GM21528 (cell line): ENCODE data around the gene HLA-DQA1.
A peak's percentile ranks its signal among the peaks of the same experiment; 100 is the strongest.
"Not testable (repeated sequence)": the region's sequence is repeated elsewhere in the genome, so short reads cannot be mapped to it uniquely, and the experiment has no call there.

ENCODE experiments used
- ATAC-seq: cut with Tn5 transposase; IDR thresholded peaks from one replicate; pipeline ENCODE4 v1.9.1; 2021; ENCODE audit warnings: mild to moderate bottlenecking, moderate library complexity; ENCODE audit not compliant: unreplicated experiment, low FRiP score

The HLA-DQA1 gene

DNA sequence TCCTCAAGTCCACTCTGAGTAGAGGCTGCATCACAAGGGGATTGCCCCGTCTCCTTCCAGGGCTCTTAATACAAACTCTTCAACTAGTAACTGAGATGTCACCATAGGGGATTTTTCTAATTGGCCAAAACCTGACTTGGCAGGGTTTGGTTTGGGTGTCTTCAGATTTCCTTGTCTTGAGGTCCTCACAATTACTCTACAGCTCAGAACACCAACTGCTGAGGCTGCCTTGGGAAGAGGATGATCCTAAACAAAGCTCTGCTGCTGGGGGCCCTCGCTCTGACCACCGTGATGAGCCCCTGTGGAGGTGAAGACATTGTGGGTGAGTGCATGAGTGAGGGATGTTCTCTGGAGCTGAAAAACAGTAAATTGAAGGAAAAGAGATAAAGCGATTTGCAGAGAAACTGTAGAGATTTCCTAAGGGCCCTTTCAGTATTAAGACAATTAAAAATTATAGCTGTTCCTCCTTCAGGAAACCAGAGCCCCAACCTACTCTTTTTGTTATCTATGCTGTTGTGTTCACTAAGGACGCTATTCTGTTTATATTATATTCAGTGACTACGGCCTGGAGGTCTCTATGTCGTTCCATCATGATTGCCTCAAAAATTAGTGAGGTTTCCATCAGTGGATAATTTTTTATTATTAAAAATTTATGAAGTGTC lies at the start of gene HLA-DQA1:
HLA-DQA1 (plus strand) TSS at position 188 of the 662 bp plus-strand sequence; CDS start at position 241, 53 bp downstream.
- peak; percentile 66 for ATAC-seq

DNA sequence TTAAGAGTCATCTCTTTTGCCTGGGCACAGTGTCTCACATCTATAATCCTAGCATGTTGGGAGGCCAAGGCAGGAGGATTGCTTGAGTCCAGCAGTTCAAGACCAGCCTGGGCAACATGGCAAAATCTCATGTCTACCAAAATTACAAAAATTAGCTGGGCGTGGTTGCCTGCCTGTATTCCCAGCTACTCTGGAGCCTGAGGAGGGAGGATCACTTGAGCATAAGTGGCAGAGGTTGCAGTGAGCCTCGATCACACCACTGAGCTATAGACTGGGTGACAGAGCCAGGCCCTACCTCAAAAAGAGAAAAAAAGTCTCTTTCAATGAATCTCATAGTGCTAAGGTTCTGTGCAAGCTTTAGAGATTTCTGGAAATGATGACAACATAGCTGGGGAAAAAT lies 49.0 kb upstream of the HLA-DQA1 start:
- no peak for ATAC-seq

DNA sequence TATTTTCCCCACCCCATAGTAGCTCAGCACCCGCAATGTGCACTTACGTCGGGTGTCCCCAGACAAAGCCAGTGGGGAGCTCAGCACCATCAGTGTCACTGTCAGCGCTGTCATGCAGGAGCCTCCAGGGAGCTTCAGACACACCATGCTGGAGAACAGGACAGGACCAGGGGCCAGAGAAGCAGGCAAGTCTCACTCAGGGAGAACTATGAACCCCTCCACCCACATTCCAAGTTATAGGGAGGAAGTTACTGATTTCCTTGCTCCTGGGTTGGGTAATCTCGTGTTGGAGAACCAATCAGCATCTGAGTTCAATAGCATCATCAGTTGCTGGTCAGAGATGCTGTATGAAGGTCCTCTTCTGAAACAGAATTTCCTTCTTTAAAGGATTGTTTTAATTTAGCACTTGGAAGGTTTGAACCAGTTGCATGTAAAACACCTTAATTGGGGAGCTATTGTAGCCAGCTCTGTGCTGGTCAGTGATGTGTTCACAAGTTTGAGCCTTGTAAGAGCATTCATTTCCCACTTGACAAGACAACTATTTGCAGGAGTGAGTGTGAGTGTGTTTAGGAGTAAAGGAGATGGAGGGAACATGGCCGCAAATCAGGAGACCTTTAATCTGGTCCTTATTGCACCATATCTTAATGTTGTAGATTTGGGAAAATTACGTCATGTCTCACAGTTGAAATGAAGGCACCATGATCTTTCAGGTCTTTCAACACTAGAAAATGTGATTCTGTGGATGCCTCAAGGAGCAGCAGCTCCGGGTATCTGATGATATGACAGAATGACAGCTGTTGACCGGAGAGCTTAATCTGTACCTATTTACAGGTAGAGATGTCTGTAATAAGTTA lies 47.4 kb upstream of the HLA-DQA1 start, which contains the start of gene HLA-DRB1:
HLA-DRB1 (minus strand) TSS at position 253 of the 854 bp plus-strand sequence; CDS start at position 147, 106 bp downstream.
- peak; percentile 92 for ATAC-seq

DNA sequence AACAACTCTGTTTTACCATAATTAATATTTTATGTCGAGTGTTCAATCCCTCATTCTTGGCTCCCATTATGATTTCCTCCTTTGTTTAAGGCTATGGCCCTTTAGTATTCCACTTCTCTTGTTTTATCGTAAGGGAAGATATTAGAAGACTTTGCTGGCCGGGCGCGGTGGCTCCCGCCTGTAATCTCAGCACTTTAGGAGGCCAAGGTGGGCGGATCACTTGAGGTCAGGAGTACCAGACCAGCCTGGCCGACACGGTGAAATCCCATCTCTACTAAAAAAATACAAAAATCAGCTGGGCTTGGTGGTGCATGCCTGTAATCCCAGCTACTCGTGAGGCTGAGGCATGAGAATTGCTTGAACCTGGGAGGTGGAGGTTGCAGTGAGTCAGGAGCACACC lies 46.5 kb upstream of the HLA-DQA1 start:
- ATAC-seq = not testable (repeated sequence)

DNA sequence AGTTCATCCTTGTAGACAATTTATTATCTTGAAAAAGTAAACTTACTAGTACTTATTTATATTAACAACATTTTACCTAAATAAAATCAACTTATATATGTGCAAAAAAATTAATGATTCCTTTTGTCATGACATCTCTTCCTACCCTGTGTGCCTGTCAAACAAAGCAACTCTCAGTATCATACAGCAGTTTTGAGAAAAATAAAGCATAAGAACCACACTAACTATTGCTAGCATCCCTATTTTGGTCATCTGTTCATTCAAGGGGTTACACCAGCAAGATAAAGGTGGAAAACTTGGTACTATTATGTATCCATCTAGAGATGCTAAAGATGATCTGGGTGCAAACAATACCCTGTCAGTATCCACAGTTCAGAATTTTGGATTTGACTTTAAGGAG lies 40.2 kb upstream of the HLA-DQA1 start:
- ATAC-seq = no peak

DNA sequence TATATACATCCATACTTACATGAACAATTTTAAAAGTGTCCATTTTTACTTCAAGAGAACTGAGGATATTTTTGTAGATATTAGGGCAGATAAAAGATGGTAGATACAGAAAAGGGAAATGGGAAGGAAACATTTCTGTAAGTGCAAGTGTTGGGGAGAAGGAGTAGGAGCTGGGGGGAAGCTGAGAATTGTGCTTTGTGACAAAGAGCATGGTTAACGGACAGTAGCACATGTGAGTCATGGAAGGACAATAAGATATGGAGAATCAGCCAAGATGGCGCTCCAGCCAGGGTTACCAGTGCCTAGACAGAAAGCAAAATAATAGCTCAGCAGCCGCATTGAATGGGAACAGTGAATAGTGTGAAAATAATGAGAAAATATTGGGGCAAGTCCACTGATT lies 34.8 kb upstream of the HLA-DQA1 start:
- ATAC-seq = no peak

DNA sequence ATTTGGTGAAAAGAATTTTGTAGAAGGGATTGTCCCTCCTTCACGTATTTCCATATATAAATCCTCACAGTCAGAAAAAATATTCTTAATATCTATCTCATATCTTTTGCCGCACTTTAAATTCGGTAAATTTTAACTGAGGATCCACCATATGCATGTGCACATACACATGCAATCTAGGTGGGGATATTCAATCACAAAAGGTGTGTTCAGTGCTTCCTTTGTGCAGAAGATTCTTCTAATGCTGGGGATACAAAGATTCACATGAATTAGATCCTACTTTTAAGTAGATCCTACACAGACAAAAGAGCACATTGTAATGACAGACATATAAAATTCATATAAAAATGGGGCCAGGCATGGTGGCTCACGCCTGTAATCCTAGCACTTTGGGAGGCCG lies 34.0 kb upstream of the HLA-DQA1 start:
- ATAC-seq = no peak

DNA sequence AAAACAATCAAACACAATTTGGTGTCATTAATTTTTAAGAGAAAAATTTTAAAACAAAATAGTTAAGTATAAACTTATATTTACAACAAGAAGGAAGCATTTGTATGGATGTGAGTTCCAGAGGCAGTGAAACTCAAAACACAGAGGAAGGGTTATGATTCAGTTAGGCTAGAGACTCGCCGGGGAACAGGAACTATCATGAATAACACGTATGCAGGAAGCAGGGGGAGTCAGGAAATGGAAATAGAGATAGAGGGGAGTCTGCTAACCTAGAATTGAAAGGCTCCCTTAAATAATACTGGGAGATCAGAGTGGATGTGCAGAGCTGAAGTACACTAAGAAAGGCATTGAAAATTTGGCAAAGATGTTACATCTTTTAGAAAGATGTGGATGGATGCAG lies 33.3 kb upstream of the HLA-DQA1 start:
- ATAC-seq = no peak

DNA sequence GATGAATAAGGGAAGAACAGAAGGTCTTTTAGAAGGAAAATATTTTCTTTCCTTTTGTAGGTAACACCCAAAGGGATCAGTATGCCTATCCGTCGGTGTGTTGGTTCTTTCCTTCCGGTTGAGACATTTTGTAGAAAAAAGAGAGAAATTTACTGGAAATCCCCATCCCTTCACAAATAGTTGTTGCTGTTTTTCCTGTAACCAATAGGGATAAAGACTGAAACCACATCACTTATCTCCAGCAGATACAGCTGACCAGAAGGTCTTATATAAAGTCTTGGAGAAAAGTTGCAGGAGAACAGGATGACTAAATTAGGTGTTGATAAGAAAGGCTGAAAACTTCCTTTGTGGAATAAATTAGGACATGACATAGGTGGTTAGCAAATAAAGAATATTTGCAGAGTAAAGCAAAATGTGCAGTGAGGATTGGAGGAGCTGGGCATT lies 32.8 kb upstream of the HLA-DQA1 start:
- no peak for ATAC-seq

DNA sequence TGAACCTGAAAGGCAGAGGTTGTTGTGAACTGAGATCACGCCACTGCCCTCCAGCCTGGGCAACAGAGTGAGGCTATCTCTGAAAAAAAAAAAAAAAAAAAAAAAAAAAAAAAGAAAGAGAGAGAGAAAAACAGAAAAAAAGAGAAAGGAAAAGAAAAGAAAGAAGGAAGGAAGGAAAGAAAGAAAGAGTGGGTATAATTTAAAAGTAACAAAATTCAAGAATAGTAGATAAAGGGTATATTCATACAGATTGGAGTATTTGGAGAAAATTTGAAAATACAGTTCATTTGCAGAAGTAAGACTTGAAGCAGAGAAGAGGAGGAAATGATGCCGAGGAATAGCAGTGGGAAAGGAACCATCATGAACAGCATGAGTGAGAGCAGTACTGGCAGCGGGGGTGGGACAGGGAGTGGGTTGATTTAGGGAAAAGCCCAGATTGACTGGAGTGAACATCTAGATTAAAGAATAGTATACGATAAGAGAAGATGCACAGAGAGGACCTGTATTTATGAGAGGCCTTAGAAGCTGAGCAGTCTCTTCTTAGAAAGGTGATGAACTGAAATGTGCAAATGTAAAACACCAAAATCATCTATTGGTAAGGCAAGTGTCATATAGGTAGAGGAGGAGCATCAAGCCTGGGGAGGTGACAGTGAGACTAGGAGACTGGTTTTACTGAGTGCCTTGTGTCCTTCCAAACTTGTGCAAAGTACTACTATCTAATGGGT lies 29.8 kb upstream of the HLA-DQA1 start:
- no peak for ATAC-seq

DNA sequence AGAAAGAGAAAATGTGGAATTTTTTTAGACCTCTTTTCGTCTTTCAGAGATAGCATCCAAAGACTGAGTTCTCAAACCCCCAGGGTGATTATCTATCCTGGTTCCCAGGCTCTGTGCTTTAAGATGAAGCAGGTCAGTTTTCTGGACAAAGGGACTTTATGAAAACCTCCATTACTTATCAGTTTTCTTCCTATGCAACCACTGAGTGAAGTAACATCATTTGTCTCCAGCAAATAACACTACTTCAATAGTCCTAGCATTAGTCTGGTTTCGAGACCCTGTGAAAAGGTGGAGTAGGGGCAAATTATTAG lies 29.3 kb upstream of the HLA-DQA1 start:
- ATAC-seq = no peak

DNA sequence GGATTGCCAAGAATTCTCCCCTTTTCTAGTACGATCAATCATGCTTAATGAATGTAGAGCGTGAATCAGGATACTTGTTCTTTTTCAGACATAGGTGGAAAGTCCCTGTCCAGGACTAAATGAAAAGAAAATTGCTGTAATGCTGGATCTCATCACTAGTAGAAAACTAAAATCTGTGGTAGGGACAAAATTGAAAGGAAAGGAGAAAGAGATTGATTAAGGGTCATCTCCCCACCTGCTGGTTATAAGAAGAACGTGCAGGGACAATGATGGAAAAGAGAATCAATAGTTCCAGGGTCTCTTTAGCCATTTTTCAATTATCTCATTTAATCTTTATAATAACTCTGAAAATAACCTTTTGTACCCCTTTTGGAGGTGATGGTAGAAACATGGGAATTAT lies 28.8 kb upstream of the HLA-DQA1 start:
- no peak for ATAC-seq

DNA sequence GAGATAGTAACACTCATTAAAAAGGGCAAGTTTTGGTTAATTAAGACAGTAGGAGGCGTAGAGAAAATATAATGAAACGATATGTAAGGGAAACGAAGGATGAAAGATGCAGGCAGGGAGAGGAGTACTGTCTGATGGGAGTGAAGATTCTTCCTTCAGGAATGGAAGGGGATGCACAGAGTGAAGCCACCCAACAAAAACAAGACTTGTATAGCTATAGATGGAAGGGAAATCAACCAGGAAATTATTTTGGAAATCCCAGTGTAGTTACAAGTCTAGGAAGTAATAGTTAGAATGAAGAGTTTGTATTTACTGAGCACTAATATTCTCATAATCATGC lies 27.8 kb upstream of the HLA-DQA1 start:
- ATAC-seq = peak; percentile 6

DNA sequence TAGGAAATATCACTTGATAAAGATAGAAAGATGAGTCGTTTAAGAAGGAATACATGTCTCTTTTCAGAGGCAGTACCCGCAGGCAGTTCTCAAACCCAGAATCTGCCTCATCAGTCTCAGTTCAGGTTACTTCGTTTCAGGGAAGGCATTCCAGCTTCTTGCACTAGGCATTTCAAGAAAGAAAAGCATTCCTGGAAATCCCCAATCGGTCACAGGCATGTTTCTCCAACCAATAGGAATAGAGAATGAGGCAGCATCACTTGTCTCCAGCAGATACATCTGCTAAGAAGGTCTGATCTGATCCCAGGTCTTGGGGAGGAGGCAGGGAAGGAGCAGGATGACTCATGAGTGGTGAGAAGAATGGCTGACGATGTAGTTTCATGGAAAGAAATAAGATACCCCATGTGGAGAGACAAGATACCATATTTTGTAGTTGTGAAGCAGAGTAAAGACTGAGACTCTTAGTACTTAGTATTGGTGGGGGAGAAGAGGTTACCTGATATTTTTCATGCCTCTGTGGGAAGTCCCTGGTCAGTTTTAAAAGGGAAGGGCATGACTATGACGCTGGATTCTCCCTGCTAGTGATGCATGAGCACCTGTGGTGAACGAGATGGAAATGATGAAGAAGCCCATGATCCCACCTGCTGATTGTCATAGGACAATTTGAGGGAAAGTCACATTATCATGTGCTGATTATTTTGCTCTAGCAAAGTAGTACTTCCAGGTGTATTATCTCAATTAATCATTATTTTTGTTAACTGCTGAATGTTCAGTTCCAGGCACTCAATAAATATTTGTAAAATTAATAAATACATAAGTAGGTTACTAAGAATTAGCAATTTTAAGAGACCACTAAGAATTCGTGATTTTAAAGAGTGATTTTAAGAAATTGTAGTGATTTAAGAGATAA lies 27.2 kb upstream of the HLA-DQA1 start:
- peak; percentile 87 for ATAC-seq

DNA sequence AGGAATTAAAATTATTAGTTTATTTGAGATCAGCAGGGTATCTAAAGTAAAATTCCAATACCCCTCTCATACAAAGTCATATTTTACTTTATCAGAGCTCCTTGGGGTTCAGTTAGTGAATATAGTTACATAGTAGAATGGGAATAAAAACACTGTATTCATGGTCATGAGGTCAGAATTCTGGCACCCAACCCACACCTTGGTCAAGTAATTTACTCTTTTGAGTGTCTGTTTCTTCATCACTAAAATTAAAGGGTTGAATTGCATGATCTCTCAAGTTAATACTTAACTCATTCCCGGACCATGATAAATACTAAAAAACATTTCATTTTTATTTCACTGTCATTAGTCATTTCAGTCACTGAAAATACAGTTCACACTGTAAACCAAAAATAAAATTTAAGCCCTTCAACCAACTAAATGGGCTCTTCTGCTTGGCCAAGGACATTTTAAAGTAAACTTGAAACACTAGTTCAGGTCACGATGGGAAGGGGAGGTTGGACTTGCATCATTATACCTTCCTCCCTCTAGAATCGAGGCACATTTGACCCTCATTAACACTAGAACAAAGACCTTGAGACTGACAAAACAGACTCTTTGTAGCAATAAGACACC lies 26.4 kb upstream of the HLA-DQA1 start:
- no peak for ATAC-seq

DNA sequence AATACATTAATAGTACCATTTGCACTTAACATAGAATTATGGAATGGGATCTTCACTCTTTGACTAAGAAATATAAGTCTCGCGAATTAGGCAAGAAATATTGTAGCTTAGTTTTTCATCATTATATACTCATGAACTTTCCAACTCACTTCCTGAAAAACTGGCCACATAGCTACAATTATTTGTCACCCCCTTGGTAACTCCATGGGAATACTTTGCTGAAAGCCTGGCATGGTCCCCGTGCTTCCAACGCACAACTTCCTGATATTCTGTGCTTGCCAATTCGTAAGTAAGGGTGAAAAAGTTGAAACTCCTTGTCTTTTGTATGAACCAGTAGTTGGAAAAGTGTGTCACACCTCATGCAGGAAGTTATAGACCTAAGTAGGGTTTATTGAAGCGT lies 23.7 kb upstream of the HLA-DQA1 start:
- ATAC-seq = no peak

DNA sequence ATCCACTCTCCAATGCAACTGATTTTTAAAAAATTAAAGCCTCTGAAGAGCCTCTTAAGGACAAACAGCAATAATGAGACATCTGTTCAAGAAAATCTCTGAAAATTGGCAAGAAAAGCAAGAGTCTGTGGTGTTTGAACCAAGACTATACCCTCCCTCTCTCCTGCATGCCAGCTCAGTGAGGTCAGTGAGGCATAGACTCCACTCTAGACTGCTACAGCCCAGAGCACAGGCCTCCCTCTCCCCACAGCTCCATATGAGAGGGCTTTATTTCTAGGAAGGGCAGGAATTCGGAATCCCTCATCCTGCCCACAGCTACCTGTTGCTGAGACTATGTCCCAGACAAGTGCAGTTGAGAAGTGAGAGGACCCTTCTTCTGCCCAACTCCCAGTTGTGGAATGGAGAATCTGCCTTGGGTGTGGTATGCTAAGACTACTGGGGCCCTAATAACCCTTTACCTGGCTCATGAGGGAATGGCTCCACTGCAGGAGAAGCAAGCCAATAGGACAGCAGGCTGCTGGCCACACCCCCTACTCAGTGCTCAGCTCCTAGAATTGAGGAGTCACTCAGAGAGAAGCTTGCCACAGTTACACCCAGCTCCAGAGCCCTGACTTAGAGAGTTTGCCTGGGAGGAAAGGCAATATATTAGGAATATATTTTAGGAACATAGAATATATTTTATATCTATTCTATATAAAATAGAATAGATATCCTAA lies 22.7 kb upstream of the HLA-DQA1 start:
- ATAC-seq = no peak

DNA sequence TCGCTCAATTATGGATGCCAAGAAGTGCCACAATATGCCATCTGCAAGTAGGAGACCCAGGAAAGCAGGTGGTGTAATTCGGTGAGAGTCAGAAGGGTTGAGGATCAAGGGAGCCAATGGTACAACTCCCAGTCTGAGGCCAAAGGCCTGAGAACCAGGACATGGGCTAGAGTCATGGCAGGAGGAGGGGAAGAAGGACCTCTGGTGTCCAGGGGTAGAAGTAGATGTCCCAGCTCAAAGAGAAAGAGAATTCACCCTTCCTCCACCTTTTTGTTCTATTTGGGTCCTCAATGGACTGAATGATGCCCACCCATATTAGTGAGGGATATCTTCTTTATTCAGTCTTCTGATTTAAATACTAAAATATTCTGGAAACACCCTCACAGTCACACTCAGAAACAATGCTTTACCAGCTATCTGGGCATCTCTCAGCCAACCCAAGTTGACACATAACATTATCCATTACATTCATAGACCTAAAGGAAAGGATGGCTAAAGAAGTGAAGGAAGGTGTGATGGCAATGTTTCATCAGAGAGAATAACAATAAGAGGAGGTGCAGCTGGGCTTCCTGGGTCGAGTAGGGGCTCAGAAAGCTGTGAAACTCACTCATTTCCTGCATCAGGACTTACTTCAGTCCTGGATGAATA lies 21.2 kb upstream of the HLA-DQA1 start:
- no peak for ATAC-seq

DNA sequence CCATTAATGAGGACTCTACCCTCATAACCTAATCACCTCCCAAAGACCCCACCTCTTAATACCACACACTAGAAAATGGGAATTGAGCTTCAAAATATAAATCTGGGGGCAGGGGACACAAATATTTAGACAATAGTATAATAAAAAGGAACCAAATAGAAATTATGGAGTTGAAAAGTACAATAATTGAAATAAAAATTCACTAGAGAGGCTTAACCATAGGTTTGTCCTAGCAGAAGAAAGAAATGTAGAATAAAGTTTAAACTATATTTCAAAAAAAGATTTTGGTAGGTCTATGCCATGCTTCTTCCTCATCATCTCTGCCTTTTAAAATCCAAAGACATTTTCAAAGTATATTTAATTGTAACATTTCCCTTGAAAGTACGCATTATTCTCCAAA lies 19.5 kb upstream of the HLA-DQA1 start:
- no peak for ATAC-seq
